Osteocyte (in vitro differentiated cells): ENCODE data around the gene ZFP30. TPM values are rescaled to one million over a fixed set of nuclear protein-coding genes. Genes with fewer than 3 reads are reported as not detected.

Source experiments
- DNase-seq: peaks from one replicate; pipeline ENCODE4 v3.0.0; 2021; ENCODE audit warnings: mixed read lengths; ENCODE audit not compliant: unreplicated experiment; ENCODE audit errors: extremely low spot score
- H3K27ac Mint-ChIP-seq: one replicate; pipeline ENCODE4 v1.8.0; 2021; ENCODE audit warnings: mild to moderate bottlenecking, mixed read lengths; ENCODE audit not compliant: unreplicated experiment
- H3K27me3 Mint-ChIP-seq: one replicate; pipeline ENCODE4 v1.8.0; 2021; ENCODE audit warnings: mixed read lengths; ENCODE audit not compliant: unreplicated experiment
- H3K36me3 Mint-ChIP-seq: one replicate; pipeline ENCODE4 v1.8.0; 2021; ENCODE audit warnings: mixed read lengths; ENCODE audit not compliant: unreplicated experiment
- H3K4me1 Mint-ChIP-seq: one replicate; pipeline ENCODE4 v1.8.0; 2021; ENCODE audit warnings: mixed read lengths; ENCODE audit not compliant: unreplicated experiment
- H3K4me3 Mint-ChIP-seq: one replicate; pipeline ENCODE4 v1.8.0; 2021; ENCODE audit warnings: mild to moderate bottlenecking, moderate library complexity, mixed read lengths; ENCODE audit not compliant: unreplicated experiment
- H3K9me3 Mint-ChIP-seq: one replicate; pipeline ENCODE4 v1.8.0; 2021; ENCODE audit warnings: mixed read lengths; ENCODE audit not compliant: unreplicated experiment
- total RNA-seq: library from RNA; stranded (reverse); gene quantifications from 2 replicates; pipeline ENCODE4 v1.2.1, GENCODE V29; 2021
- TF ChIP-seq, protein P1 (sequence below): fragments of 200-600 bp; sonication (generic); IDR thresholded peaks from 2 replicates; pipeline ENCODE4 v1.5.0; 2021; ENCODE audit warnings: antibody characterized with exemption, mild to moderate bottlenecking, moderate library complexity

ZFP30 gene
- total RNA-seq, 1 donor from 2014 or later, result 16.0 TPM

GRCh38 chr19:37594304-37594981 lies 60.8 kb downstream of the ZFP30 start, which contains the start of the genes ZNF540 and ZNF571:
ZNF540 (plus strand) TSS chr19:37594876; CDS start chr19:37598448, 3,572 bp downstream.
ZNF571 (minus strand) TSS chr19:37594792; CDS start chr19:37586676, 8,116 bp downstream.
- peaks cover 19% of the 10 kb centered on the region for H3K4me1 Mint-ChIP-seq
- peak within 1 kb of the TSS; percentile 95 for H3K27ac Mint-ChIP-seq
- H3K4me3 Mint-ChIP-seq, result peak within 1 kb of the TSS; percentile 94
- H3K36me3 Mint-ChIP-seq, result peaks cover 14% of the 10 kb centered on the region
- peaks cover 21% of the 10 kb centered on the region for H3K9me3 Mint-ChIP-seq
- no peaks in the 10 kb centered on the region for H3K27me3 Mint-ChIP-seq
- peak; percentile 95 for DNase-seq
- TF ChIP-seq, protein P1, sequence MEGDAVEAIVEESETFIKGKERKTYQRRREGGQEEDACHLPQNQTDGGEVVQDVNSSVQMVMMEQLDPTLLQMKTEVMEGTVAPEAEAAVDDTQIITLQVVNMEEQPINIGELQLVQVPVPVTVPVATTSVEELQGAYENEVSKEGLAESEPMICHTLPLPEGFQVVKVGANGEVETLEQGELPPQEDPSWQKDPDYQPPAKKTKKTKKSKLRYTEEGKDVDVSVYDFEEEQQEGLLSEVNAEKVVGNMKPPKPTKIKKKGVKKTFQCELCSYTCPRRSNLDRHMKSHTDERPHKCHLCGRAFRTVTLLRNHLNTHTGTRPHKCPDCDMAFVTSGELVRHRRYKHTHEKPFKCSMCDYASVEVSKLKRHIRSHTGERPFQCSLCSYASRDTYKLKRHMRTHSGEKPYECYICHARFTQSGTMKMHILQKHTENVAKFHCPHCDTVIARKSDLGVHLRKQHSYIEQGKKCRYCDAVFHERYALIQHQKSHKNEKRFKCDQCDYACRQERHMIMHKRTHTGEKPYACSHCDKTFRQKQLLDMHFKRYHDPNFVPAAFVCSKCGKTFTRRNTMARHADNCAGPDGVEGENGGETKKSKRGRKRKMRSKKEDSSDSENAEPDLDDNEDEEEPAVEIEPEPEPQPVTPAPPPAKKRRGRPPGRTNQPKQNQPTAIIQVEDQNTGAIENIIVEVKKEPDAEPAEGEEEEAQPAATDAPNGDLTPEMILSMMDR, result no peak

- Mint-ChIP-seq H3K9me3 (peaks cover 24% of the 10 kb centered on the region), H3K27ac (peak overlapping the region; percentile 95), H3K4me1 (peaks cover 19% of the 10 kb centered on the region), H3K36me3 (peaks cover 15% of the 10 kb centered on the region), H3K27me3 (no peaks in the 10 kb centered on the region), H3K4me3 (peak overlapping the region; percentile 94)
- no peak for DNase-seq
- TF ChIP-seq, protein P1, result no peak
Measured at GRCh38 chr19:37593996-37594303, 61.3 kb downstream of the ZFP30 start.

GRCh38 chr19:37583340-37583739 lies 71.9 kb downstream of the ZFP30 start:
- no peak for DNase-seq
- H3K9me3 Mint-ChIP-seq, result peaks cover 44% of the 10 kb centered on the region
- H3K27ac Mint-ChIP-seq, result no peak overlapping the region
- TF ChIP-seq, protein P1, result no peak
- peaks cover 48% of the 10 kb centered on the region for H3K36me3 Mint-ChIP-seq
- no peaks in the 10 kb centered on the region for H3K27me3 Mint-ChIP-seq
- no peaks in the 10 kb centered on the region for H3K4me1 Mint-ChIP-seq
- H3K4me3 Mint-ChIP-seq, result no peak overlapping the region

DNA sequence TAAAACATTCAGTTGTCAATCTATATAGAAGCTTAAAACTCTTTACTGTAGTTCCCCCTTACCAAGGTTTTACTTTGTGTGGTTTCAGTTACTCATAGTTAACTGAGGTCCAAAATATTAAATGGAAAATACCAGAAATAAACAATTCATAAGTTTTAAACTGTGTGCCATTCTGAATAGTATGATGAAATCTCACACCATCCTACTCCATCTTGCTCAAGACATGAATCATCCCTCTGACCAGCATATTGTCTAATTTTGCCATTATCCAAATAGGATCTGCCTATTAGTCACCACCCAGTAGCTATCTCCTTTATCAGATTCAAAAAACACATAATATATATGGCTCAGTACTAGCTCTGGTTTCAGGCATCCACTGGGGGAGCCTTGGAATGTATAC lies 83.1 kb downstream of the ZFP30 start:
- peaks cover 63% of the 10 kb centered on the region for H3K36me3 Mint-ChIP-seq
- no peak for DNase-seq

DNA sequence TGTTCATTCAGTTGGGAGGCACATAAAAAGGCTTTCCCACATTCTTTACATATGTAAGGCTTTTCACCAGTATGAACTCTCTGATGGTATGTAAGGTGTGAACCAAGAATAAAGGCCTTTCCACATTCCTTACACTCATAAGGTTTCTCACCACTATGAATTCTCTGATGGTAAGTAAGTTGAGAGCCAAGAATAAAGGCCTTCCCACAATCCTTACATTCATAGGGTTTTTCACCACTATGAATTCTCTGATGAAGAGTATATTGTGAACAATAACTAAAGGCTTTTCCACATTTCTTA lies 89.9 kb downstream of the ZFP30 start:
- Mint-ChIP-seq H3K9me3 (peaks cover 65% of the 10 kb centered on the region), H3K4me1 (no peaks in the 10 kb centered on the region), H3K4me3 (no peak overlapping the region), H3K27me3 (no peaks in the 10 kb centered on the region), H3K27ac (no peak overlapping the region), H3K36me3 (peaks cover 79% of the 10 kb centered on the region)
- TF ChIP-seq, protein P1, result no peak
- DNase-seq, result no peak

More for the DNA sequence above, 83.1 kb downstream of the ZFP30 start:
- Mint-ChIP-seq H3K27me3 (no peaks in the 10 kb centered on the region), H3K9me3 (peaks cover 51% of the 10 kb centered on the region), H3K4me3 (no peak overlapping the region), H3K4me1 (no peaks in the 10 kb centered on the region), H3K27ac (no peak overlapping the region)
- TF ChIP-seq, protein P1, result no peak
